Liver (tissue), 2 donors: ENCODE results near the gene SIRT2.

ENCODE experiments used
- GABPA ChIP-seq, 2 donors: IDR thresholded peaks in 1 of 2; conservative IDR thresholded peaks in 1 of 2; 2 replicates each; pipeline ENCODE4 v1.6.1; 2016; ENCODE audit warnings: antibody characterized with exemption in 2 of 2, mild to moderate bottlenecking in 1 of 2, moderate library complexity in 1 of 2
- TAF1 ChIP-seq: conservative IDR thresholded peaks from 2 replicates; pipeline ENCODE4 v1.6.1; 2016; ENCODE audit warnings: antibody characterized with exemption, mild to moderate bottlenecking
- donor health status: healthy.

GRCh38 chr19:38875656-38876395, 23.6 kb downstream of the SIRT2 start:
- TF ChIP-seq TAF1 = no peak
- TF ChIP-seq GABPA (IDR thresholded peaks at IDR 0.05 in 1 of 2, conservative IDR thresholded peaks at IDR 0.05 in 1 of 2) = no peak
